Hepatocyte (in vitro differentiated cells): ENCODE results near the gene MAGI2.

Source experiments
- CTCF ChIP-seq: fragments of 200-600 bp; sonication (generic); IDR thresholded peaks from 2 replicates; pipeline ENCODE4 v1.5.1; 2016; ENCODE audit warnings: antibody characterized with exemption, mild to moderate bottlenecking; ENCODE audit not compliant: poor library complexity
- EZH2 ChIP-seq: fragments of 200-600 bp; sonication (generic); IDR thresholded peaks from 2 replicates; pipeline ENCODE4 v1.6.1; 2016; ENCODE audit warnings: antibody characterized with exemption, mild to moderate bottlenecking, borderline replicate concordance
- EZH2phosphoT487 ChIP-seq: fragments of 200-600 bp; sonication (generic); IDR thresholded peaks from one replicate; pipeline ENCODE4 v1.6.1; 2018; ENCODE audit warnings: antibody characterized with exemption, mild to moderate bottlenecking, low read depth, moderate library complexity; ENCODE audit not compliant: unreplicated experiment, severe bottlenecking

- TF ChIP-seq CTCF (no peak), EZH2 (no peak), EZH2phosphoT487 (no peak)
These were observed 159.8 kb downstream of the MAGI2 start for GRCh38 chr7:79293655-79294142.
